Activated CD4-positive, alpha-beta T cell treated with anti-CD3 and anti-CD28 coated beads for 4 hours (primary cell): ENCODE results near the gene ARID5A.
"Not testable (repeated sequence)": the region's sequence is repeated elsewhere in the genome, so short reads cannot be mapped to it uniquely, and the experiment has no call there.

Source experiments
- DNase-seq, 2 donors: peaks; one replicate each; pipeline ENCODE4 v3.0.0-alpha.2; 2020

Gene ARID5A

DNA sequence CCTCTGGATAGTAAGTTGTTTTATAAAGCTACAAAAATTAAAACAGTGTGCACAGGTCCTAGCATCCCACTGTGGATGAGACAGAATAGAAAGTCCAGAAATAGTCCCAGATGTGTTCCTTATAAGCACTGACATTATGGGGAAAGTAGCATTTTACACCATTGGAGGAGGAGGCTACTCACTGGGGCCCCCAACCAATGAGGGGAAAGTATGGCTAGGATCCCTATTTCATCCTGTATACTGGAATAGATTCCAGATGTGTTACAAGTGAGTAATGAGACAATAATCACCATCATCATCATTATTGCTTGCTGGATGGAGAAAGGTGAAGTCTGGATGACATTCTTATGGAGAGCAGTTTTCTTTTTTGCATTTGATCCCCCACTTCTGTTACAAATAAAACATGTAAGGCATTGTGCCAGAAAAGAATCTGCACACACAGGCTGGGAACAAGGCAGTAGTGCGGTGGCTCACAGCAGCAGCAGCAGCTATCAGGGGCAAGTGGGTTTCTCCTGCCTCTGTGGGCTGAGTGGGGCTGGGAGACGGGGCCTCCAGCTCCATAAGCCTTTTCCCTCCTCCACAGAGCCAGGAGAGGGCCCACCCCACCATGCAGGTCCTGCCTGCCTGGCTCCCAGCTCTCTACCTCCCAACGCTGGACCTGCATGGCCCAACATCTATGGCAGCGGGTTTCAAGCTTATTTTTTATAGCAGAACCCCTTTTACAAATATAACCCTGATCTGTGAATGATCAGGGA is 5.0 kb downstream of the ARID5A start:
- no peak for DNase-seq

DNA sequence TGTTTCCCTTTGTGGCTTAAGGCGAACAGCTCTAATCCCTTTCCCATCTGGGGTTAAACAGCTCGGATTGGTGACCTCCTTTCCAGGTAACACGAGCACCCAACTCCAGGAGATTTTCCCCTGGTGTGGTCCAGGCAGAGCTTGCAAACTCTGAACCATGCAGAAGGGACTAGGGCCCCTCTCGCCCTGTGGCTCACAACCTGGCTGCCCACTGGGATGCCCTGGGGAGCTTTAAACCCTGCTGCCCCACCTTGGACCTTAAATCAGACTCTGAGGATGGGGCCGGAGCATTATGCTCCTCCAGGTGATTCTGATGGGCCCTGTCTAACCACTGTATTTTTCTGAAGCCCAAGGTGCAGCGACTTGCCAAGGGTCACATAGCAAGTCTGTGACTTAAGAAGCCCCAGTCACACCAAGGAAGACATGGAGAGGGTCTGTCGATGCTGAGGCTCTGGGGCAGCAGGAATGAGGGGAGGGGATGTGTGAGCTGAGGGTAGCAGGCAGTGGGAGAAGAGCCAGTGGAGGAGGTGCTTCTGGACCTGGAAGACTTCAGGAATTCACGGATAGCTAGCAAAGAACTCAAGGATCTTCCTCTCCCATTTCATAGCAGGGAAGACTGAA is 5.9 kb downstream of the ARID5A start:
- no peak for DNase-seq

DNA sequence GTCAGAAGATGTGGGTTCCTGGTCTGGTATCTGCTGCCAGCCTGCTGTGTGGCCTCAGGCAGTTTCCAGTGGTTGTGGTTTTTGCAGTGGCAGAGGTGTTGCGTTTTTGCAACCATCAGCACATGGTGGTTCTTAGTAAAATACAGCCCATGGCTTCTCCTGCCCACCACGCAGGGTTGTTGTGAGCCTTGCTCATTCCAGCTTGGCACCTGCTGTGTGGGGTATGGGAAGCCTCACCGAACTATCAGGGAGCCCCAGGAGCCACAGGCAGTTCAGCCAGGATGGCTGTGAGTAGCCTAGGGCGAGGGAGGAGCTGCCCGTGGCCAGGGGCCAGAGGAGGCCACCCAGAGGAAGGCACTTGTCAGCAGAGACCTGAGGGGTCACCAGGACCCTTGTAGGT is 9.8 kb downstream of the ARID5A start:
- DNase-seq = no peak

DNA sequence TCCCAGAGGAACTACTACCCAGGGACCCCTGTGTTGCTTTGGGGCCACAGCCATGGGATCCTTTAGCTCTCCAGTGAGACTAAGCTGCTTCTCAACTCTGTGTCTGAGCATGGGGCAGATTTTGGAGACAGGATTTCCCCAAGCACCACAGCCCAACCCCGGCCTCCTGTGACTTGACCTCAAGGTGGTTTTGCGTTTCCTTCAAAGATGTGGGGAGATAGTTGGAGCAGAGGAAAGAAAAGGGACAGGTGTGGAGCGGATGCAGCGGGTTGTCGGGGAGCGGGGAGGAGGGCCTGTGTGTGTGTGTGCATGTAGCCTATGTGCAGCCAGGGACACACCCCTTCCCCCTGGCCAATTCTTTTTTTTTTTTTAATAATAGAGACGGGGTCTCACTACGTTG is 10.2 kb downstream of the ARID5A start:
- no peak for DNase-seq

DNA sequence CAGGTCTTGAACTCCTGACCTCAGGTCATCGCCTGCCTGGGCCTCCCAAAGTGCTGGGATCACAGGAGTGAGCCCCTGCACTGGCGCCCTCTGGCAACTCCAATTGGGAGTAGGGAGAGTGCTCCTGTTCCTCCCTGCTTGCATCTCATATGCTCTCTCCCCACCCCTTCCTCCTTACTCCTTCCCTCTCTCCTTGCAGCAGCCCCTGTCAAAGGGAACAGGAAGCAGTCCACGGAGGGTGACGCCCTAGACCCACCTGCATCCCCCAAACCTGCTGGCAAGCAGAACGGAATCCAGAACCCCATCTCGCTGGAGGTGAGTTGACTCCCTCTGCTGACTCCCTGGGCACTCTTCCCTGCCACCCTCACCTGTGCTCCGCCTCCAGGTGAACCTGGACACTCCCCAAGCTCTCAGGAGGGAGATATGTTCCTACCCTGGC is 10.7 kb downstream of the ARID5A start:
- DNase-seq = no peak

DNA sequence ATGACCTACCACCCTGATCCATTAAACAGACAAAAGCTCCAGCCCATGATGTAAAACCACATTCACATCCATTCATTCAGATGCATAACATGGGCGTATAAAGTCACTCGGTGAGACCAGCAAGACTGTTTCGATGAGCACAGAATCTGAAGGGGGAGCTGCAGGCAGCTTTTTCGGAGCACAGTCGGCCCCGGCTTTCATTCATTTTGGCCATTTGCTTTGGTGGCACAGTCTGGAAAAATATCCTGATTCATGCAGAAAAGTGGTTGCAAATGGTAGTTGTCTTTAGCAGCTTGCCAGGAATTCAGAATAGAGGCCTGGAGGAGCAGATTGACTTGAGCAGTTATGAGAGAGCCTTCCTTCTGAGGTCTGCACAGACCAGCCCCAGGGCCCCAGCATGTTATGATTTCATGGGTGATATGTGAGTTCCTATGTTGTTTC is 11.2 kb downstream of the ARID5A start:
- DNase-seq = no peak

DNA sequence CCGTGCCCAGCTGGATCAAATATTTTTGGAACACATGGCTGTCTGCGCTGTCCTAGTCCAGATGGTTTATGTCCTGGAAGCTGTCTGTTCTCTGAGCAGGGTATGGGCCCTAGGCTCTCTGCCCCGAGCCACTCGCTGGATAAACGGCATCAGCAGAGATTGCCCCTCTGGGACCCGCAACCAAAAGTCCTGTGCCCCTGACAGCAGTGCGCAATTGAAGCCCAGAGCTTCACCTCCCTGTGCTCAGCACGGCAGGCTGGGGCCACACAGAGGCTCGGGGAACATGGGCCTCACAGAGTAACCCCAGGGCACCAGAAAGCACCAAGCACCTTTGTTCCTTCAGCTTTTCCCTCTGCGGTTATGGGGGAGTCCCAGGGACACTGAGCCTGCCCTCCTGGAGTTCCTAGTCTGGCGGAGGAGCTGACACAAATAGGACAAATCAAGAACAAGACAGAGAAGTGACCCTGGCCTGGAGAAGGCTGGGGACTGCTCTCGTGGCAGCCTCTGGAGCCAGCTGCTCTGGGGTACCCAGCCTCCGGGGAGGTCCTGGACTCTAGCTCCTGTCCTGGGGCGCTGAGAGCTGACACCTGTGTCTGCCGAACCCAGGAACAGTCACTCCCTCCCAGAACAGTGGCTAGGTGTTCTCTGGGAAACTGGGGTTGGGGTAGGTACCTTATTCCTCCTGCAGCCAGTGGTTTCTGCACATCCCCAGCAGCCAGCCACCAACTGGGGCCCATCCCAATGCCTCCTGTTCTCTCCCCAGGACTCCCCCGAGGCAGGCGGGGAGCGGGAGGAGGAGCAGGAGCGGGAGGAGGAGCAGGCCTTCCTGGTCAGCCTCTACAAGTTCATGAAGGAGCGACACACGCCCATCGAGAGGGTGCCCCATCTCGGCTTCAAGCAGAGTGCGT is 12.3 kb downstream of the ARID5A start:
- DNase-seq = no peak

DNA sequence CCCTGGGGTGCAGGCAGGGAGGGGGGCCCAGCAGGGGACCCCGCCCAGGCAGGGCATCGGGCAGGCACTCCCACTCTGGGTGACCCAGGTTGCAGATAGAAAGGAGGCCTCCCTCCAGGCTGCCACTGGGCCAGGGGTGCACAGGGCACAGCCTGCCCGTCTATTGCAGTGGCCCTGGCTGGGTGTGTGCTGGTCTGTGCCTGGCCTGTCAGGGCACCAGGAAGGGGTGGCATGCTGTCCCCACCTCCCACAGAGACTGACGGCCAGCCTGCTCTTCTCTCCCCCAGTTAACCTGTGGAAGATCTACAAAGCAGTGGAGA is 12.9 kb downstream of the ARID5A start:
- no peak for DNase-seq

DNA sequence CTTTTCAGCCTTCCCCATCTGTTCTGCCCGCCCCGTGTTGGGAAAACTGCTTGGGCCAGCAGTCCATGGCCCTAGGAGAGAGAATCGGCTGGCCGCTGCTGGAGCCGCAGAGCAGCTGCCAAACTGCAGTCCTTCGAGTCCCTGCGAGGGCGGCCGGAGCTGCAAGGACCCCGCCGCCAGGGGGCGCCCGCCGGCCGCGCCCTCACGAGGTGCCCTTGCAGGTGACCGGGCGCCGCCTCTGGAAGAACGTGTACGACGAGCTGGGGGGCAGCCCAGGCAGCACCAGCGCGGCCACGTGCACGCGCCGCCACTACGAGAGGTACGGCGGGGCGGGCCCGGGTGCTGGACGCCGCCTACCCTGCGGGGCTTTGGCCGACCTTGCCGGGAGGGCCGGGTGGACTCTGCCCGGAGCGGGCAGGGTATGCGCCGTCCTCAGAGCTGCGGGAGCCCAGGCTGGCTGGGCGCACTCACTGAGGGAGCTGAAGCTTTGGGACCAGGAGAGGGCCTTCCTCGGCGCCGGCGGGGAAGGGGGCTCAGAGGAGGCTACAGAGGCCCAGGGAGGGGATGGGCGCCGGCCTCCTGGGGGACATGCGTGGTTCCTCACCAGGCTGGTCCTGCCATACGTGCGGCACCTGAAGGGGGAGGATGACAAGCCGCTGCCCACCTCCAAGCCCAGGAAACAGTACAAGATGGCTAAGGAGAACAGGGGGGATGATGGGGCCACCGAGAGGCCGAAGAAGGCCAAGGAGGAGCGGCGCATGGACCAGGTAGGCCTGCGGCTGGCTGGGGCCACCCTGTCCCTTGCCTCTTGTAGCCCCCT is 13.6 kb downstream of the ARID5A start:
- no peak for DNase-seq

DNA sequence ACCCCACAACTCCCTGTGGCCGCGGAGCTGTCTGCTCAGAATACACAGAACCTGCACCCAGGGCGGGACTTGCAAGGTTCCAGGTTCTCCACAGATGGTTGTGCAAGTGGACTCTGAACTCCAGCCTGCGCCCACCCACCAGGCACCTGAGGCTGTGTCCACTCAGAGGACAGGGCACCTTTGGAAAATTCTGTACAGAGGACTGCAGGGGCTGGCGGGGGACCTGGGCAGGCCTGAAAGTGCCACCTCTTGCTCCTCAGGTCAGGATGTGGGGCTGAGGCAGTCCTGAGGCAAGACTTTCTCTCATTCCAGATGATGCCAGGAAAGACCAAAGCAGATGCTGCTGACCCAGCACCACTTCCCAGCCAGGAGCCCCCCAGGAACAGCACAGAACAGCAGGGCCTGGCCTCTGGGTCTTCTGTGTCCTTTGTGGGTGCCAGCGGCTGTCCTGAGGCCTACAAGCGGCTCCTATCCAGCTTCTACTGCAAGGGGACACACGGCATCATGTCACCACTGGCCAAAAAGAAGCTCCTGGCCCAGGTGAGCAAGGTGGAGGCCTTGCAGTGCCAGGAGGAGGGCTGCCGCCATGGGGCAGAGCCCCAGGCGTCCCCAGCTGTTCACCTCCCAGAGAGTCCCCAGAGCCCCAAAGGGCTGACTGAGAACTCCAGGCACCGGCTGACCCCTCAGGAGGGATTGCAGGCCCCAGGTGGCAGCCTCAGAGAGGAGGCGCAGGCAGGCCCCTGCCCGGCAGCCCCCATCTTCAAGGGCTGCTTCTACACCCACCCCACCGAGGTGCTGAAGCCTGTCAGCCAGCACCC is 14.4 kb downstream of the ARID5A start:
- no peak for DNase-seq

DNA sequence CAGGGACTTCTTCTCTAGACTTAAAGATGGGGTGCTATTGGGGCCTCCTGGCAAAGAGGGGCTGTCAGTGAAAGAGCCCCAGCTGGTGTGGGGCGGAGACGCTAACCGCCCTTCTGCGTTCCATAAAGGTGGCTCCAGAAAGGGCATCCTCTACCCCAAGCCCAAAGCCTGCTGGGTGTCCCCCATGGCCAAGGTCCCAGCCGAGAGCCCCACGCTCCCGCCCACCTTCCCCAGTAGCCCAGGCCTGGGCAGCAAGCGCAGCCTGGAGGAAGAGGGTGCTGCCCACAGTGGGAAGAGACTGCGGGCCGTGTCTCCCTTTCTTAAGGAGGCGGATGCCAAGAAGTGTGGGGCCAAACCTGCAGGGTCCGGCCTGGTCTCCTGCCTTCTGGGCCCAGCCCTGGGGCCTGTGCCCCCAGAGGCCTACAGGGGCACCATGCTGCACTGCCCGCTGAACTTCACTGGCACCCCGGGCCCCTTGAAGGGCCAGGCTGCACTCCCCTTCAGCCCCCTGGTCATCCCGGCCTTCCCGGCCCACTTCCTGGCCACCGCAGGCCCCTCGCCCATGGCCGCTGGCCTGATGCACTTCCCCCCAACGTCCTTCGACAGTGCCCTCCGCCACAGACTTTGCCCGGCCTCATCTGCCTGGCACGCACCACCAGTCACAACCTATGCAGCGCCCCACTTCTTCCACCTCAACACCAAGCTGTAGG is 15.2 kb downstream of the ARID5A start:
- no peak for DNase-seq

DNA sequence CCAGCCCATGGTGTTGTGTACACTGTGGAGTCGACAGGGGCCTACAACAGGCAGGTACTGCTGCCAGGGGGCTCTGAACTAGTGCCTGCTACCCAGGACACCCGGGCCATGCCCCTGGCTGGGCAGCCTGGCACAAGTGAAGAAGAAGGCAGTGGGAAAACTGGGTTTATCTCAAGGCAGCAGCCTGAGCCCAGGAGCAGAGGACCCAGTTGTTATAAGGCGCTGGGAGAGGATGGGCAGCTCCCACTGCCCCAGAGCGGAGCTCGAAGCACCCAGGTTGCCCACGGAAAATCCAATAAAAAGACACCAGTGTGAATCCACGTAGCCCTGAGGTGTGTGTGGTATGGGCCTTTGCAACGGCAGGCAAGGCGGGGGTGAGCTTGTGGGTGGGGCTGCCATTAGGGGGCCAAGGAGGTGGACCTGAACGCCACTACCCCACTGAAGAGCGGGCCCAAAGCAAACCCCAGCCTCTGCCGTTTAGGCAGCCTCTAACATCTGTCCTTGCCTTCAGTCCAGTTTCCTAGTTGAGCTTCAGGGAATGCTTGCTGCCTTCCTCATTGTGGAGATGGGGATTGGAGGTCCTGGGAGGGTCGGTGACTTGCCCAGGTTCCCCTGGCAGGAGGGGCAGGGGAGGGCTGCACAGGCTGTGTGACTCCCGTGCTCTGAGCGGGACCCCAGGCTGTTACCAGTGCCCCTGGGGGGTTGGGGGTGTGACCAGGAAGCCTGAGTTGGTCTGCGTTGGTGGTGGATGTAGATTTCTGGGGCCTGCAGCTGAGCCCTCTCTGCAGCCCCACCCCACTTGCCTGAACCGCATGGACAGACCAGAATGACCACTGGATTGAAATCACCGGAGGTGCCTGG is 16.0 kb downstream of the ARID5A start:
- DNase-seq = no peak

DNA sequence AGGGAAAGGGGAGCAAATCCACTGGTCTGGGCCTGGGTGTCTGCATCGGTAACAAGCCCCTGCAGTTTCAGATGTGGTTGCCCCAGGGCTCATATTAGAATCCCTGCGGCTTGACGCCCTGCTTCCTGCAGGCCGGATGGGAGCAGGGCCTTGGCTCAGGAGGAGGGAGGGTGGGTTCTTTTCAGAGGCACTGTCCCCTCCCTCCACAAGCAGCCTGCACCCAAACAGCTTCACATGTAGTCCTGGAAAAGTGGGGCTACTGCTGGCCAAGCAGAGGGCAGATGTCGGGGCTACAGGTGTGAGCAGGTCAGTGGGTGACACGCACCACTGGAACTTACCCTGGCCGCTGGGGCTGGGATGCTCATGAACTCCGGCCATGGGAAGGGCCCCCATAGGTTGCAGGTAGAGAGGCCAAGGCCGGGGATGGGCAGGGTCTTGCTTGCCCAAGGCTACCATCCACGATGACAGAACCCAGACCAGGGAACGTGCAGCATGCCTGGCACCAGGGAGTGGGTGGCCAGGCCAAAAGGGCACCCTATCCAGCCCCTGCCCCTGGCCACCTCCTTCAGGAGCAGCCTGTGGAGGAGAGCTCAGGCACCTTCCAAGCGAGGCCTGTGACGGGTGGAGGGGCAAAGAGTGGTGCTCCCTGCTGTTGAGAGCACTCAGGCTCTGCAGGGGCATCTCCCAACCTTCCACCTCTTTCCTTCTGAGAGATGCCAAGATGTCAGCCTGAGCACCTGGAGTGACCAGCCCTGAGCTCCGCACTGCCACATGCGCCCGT is 16.8 kb downstream of the ARID5A start:
- no peak for DNase-seq

DNA sequence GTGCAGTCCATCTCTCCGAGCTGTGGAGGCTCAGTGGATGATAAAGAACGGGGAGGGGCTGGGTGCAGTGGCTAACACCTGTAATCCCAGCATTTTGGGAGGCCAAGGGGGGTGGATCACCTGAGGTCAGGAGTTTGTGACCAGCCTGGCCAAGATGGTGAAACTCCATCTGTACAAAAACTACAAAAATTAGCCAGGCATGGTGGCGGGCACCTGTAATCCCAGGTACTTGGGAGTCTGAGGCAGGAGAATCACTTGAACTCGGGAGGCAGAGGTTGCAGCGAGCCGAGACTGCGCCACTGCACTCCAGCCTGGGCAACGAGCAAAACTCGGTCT is 17.4 kb downstream of the ARID5A start:
- DNase-seq = not testable (repeated sequence)

DNA sequence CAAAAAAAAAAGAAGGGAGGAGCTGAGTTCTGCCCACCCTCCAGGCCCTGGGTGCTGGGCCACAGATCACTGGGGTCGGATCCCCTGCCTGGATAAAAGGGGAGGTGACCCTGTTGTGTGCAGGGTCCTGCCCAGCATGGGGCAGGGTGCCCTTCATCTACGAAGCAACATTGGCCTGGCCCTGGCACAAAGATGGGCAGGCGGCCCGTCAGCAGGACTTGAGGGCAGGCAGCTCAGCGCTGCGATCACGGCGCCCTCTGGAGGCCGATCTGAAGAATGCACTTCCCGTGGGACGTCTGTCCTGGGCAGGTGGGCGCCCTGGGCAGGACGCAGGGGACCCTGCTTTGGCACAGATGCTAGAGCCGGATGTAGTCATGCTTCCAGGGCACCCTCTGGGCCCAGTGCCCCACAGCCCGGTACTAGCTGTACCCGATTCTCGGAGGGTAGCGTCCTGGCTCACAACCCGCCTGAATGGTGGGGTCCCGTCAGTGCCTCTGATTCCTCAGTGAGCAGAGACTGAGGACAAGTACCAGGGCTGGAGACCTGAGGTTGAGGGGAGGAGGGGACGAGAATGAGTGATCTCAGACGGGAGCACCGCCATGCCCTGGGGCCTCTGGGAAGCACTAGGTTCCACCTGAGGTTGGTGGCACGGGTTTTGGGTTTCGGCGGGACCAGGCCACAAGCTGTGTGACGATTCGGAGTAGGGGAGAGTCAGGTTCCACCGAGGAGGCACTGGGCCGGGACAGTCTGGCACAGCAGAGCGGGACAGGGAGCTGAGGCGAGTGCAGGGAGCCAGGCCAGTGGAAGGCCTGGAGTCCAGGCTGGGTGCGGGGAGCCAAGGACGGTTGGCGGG is 18.0 kb downstream of the ARID5A start:
- DNase-seq = peak; percentile 59 to 63

DNA sequence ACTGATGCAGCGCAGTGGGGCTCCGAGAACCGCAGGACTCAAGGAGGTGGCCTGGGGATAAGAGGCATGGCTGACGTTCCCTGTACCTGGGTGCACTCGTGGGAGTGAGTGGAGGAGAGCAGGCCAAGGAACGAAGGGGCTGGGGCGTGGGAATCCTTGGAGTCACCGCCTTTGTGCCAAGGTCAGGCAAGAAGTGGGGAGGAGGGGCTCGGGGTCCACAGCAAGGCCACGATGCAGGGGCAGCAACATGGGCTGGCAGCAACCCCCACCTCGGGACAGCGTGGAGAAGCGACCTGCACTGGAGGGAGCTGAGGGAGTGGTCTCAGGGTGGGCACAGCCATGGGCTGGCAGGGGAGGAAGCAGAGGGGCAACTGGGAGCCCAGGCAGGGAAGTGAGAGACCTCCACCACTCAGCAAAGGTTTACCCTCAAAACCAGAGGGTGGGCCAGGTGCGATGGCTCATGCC is 18.6 kb downstream of the ARID5A start:
- DNase-seq = no peak

DNA sequence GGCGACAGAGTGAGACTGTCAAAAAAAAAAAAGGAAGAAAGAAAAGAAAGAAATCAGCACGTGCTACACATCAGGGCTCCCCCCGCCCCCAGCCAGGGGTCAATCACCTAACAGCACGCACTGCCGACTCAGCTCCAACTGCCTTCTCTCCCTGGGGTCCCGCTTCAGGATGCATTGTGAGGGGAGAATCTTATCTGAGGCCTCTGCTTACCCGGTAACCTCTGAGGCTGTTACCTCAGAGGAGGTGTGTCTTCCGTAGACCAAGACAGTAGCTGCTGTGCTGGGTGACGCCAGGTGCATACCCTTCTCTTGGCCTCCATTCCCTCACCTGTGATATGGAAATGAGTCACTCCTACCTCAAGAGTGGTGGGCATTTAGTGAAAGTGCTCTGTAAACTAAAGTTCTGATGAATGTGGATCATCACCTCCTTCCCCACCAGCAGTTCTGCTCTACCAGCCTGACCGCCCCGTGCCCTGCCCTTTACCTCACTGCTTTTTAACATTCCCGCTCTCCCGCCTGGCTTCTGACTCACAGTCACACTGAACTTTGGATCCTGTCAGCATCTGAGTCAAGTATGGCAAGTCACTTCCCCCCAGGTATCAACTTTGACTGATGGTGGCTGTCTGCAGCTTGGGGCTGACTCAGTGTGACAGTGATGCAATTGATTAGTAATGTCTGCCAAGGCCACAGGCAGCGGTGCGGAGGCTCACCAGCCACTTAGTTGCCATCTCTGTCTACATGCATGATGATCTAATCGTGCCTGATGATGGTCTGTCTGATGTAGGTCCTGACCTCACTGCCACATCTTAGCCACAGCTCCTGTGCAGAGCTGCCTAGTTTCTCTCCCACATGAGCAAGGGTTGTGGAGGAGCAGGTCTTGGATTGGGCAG is 20.1 kb downstream of the ARID5A start:
- peak; percentile 54 to 62 for DNase-seq
